AG10803 (cell line): ENCODE data around the gene NEAT1.

ENCODE experiments used
- DNase-seq: peaks from one replicate; pipeline ENCODE4 v3.0.0; 2010; ENCODE audit warnings: low read depth
- H3K4me3 ChIP-seq: 2 replicates; pipeline ENCODE4 v1.5.1; 2011; ENCODE audit warnings: mild to moderate bottlenecking, low read length, control low read depth
- CTCF ChIP-seq: conservative IDR thresholded peaks from 2 replicates; pipeline ENCODE4 v1.5.1; 2011; ENCODE audit warnings: mild to moderate bottlenecking, low read length, control low read depth, inconsistent platforms

Gene NEAT1

DNA sequence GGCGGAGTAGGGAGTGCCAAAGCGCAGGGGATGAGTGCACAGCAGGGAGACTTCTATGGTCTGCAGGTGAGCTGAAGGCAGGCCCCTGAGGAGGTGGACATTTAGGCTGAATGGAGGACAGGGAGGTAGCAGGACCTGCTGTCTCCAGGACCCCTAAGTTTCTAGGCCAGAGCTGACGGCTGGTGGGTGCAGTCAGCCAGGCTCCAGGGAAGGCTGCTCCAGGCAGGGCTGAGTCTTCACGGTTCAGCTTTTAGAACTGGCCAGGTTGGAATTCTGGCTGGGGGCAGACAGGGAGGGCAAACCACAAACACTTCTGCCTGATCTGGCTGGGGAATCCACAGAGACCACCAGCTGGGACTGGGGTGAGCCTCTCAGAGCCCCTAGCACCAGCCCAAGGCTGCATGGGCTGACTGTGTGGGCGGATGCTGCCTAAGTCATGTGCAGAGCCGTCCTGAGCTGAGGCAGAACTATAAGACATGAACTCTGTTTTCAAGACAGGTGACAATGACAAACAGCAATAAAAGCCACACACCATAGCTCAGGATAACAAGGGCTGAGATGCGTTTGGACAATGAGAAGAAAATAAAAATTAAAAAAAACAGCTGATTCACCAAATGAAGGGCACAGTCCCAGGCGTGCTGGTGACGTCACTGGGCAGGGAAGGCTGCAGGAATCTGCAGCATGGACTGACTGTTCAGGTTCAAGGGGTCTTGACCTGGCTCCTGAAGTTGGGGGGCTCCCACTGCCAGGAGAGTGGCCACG is 65.9 kb downstream of the NEAT1 start:
- TF ChIP-seq CTCF: no peak
- DNase-seq: peak; percentile 73
- peak overlapping the region; percentile 51 for H3K4me3 ChIP-seq

- peak; percentile 96 for DNase-seq
- 0 out of 2 replicates have a peak overlapping the region, but pooled peaks have one; percentile 0 for H3K4me3 ChIP-seq
- no peak for TF ChIP-seq CTCF
Observed at GRCh38 chr11:65489035-65489705, 66.6 kb downstream of the NEAT1 start.

DNA sequence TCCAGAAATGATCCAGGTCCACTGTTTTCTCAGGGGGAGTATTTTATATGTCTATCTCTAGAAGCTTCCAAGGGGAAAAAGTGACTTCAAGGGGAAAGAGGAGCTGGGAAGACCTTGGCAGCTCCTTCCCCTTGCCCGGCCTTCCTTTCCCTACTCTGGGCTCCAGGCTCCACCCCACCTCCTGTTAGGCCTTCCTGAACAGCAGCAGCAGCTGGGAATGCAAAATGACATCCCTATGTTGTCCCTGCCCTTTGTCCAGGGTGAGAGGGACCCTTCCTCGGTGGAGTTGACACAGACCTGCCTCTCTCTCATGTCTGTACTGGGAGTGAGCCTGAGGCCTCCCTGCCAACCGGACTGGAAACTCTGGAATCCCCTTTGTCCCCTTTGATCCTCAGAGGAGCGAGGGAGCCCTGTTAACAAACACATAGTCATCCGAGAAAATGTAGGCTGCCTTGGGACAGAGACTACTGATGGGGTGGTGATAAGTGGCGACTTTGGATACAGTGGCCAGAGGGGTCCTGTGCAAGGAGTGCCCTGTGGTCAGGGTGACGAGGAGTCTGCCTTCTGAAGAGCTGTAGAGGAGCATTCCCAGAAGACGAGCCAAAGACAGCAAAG is 67.2 kb downstream of the NEAT1 start:
- no peak for TF ChIP-seq CTCF
- H3K4me3 ChIP-seq: no peak overlapping the region
- DNase-seq: peak; percentile 65

- peak overlapping the region; percentile 40 for H3K4me3 ChIP-seq
- TF ChIP-seq CTCF: no peak
- DNase-seq: peak; percentile 45
Observed at GRCh38 chr11:65491163-65491465, 68.5 kb downstream of the NEAT1 start.

- peak overlapping the region; percentile 40 for H3K4me3 ChIP-seq
- peak; percentile 99 for DNase-seq
Observed at GRCh38 chr11:65491614-65492386, 69.2 kb downstream of the NEAT1 start.

DNA sequence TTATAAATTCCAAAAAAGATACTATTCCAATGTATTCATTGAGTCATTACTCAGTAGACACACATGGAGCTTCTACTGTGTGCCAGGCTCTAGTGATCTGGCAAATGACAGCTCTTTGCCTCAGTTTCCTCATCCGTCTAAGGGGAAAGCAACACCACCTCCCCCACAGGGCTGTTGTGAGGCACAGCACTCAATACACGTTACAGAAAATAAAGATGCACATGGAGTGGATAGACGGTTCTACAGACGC is 69.7 kb downstream of the NEAT1 start:
- H3K4me3 ChIP-seq: peak overlapping the region; percentile 12
- no peak for TF ChIP-seq CTCF
- no peak for DNase-seq

More at GRCh38 chr11:65491614-65492386, 69.2 kb downstream of the NEAT1 start:
- no peak; the same call in 1 of the 2 replicates for TF ChIP-seq CTCF
